OCI-M1 (cell line): ENCODE results near the gene TNS2.
A peak's percentile ranks its signal among the peaks of the same experiment; 100 is the strongest.

ENCODE experiments used
- DNase-seq: peaks from one replicate; lab custom pipeline; 2025; lab: John Stamatoyannopoulos, UW

Gene TNS2

GRCh38 chr12:53068811-53069585 is 19.1 kb downstream of the TNS2 start:
- no peak for DNase-seq

- no peak for DNase-seq
Observed at GRCh38 chr12:53069621-53070410, 20.0 kb downstream of the TNS2 start.

- DNase-seq: no peak
Observed at GRCh38 chr12:53070877-53071492, 21.1 kb downstream of the TNS2 start.

GRCh38 chr12:53071591-53072551 is 22.0 kb downstream of the TNS2 start:
- no peak for DNase-seq

- no peak for DNase-seq
Observed at GRCh38 chr12:53073881-53074280, 24.0 kb downstream of the TNS2 start.

- no peak for DNase-seq
Observed at GRCh38 chr12:53074283-53074998, 24.6 kb downstream of the TNS2 start.

- DNase-seq: no peak
Observed at GRCh38 chr12:53074999-53075370, 25.1 kb downstream of the TNS2 start.

- no peak for DNase-seq
Observed at GRCh38 chr12:53076461-53076860, 26.6 kb downstream of the TNS2 start.

GRCh38 chr12:53077030-53077429 is 27.2 kb downstream of the TNS2 start:
- DNase-seq: no peak

- peak; percentile 61 for DNase-seq
Observed at GRCh38 chr12:53078425-53079225, 28.8 kb downstream of the TNS2 start.

- DNase-seq: peak; percentile 97
Observed at GRCh38 chr12:53079226-53080117, 29.6 kb downstream of the TNS2 start, which contains the start of gene SPRYD3. Gene SPRYD3, minus strand, starts transcription at chr12:53079390. Its CDS starts 57 bp downstream, at chr12:53079333.

- no peak for DNase-seq
Observed at GRCh38 chr12:53082637-53083175, 32.8 kb downstream of the TNS2 start.

GRCh38 chr12:53086361-53086760 is 36.5 kb downstream of the TNS2 start:
- no peak for DNase-seq

- no peak for DNase-seq
Observed at GRCh38 chr12:53090105-53090504, 40.2 kb downstream of the TNS2 start.

- DNase-seq: peak; percentile 55
Observed at GRCh38 chr12:53090554-53090953, 40.7 kb downstream of the TNS2 start.

GRCh38 chr12:53091756-53092155 is 41.9 kb downstream of the TNS2 start:
- no peak for DNase-seq

- peak; percentile 31 for DNase-seq
Observed at GRCh38 chr12:53093777-53094393, 44.0 kb downstream of the TNS2 start.

- DNase-seq: no peak
Observed at GRCh38 chr12:53094394-53094787, 44.5 kb downstream of the TNS2 start.
